Type B pancreatic cell (in vitro differentiated cells): ENCODE results near the gene DDX41. TPM values are rescaled to one million over a fixed set of nuclear protein-coding genes. Genes with fewer than 3 reads are reported as not detected.
A peak's percentile ranks its signal among the peaks of the same experiment; 100 is the strongest.

Experiments used
- DNase-seq: peaks from one replicate; pipeline ENCODE4 v3.0.0; 2021; ENCODE audit warnings: mixed read lengths; ENCODE audit not compliant: unreplicated experiment; ENCODE audit errors: extremely low spot score
- H3K27ac Mint-ChIP-seq: 2 replicates; pipeline ENCODE4 v1.8.0; 2021; ENCODE audit warnings: mild to moderate bottlenecking, mixed read lengths
- H3K27me3 Mint-ChIP-seq: 2 replicates; pipeline ENCODE4 v1.8.0; 2021; ENCODE audit warnings: mixed read lengths
- H3K36me3 Mint-ChIP-seq: 2 replicates; pipeline ENCODE4 v1.8.0; 2021; ENCODE audit warnings: mixed read lengths
- H3K4me1 Mint-ChIP-seq: one replicate; pipeline ENCODE4 v1.8.0; 2021; ENCODE audit warnings: mixed read lengths; ENCODE audit not compliant: unreplicated experiment
- H3K4me3 Mint-ChIP-seq: 2 replicates; pipeline ENCODE4 v1.8.0; 2021; ENCODE audit warnings: mild to moderate bottlenecking, mixed read lengths
- H3K9me3 Mint-ChIP-seq: 2 replicates; pipeline ENCODE4 v1.8.0; 2021; ENCODE audit warnings: mixed read lengths
- CTCF ChIP-seq: fragments of 200-600 bp; sonication (generic); conservative IDR thresholded peaks from 2 replicates; pipeline ENCODE4 v1.5.0; 2021; ENCODE audit warnings: antibody characterized with exemption, mild to moderate bottlenecking
- total RNA-seq: library from RNA; stranded (reverse); gene quantifications from 2 replicates; pipeline ENCODE4 v1.2.1, GENCODE V29; 2021; ENCODE audit warnings: low replicate concordance

The DDX41 gene
- total RNA-seq, 1 donor from 2014 or later, result 99.7 TPM

- H3K4me1 Mint-ChIP-seq, result peaks cover 27% of the 10 kb centered on the region
- peak overlapping the region; percentile 79 for H3K4me3 Mint-ChIP-seq
- H3K27me3 Mint-ChIP-seq, result no peaks in the 10 kb centered on the region
- no peak for DNase-seq
- H3K27ac Mint-ChIP-seq, result peak overlapping the region; percentile 77
- H3K9me3 Mint-ChIP-seq, result no peaks in the 10 kb centered on the region
- no peaks in the 10 kb centered on the region for H3K36me3 Mint-ChIP-seq
- TF ChIP-seq CTCF, result no peak
These were observed 41.0 kb downstream of the DDX41 start for GRCh38 chr5:177475563-177476427.

- Mint-ChIP-seq H3K36me3 (no peaks in the 10 kb centered on the region), H3K4me1 (peaks cover 32% of the 10 kb centered on the region), H3K9me3 (no peaks in the 10 kb centered on the region), H3K4me3 (peak overlapping the region; percentile 87), H3K27me3 (no peaks in the 10 kb centered on the region), H3K27ac (peak overlapping the region; percentile 91)
- DNase-seq, result no peak
- no peak for TF ChIP-seq CTCF
These were observed 41.8 kb downstream of the DDX41 start for GRCh38 chr5:177474846-177475562.

GRCh38 chr5:177474002-177474476 lies 42.7 kb downstream of the DDX41 start:
- DNase-seq, result no peak
- Mint-ChIP-seq H3K4me3 (peak overlapping the region; percentile 87), H3K9me3 (no peaks in the 10 kb centered on the region), H3K27ac (peak overlapping the region; percentile 91), H3K4me1 (peaks cover 26% of the 10 kb centered on the region), H3K36me3 (no peaks in the 10 kb centered on the region), H3K27me3 (no peaks in the 10 kb centered on the region)
- TF ChIP-seq CTCF, result no peak

- Mint-ChIP-seq H3K27me3 (no peaks in the 10 kb centered on the region), H3K4me3 (peak within 1 kb of the TSS; percentile 87), H3K36me3 (peaks cover 4% of the 10 kb centered on the region), H3K4me1 (peaks cover 27% of the 10 kb centered on the region), H3K9me3 (no peaks in the 10 kb centered on the region), H3K27ac (peak within 1 kb of the TSS; percentile 91)
- DNase-seq, result no peak
- no peak for TF ChIP-seq CTCF
These were observed 43.2 kb downstream of the DDX41 start, which contains the start of gene DBN1 for GRCh38 chr5:177473443-177474001. TSS of gene DBN1 (minus strand) at chr5:177473634. CDS start at chr5:177473521, 113 bp downstream.

- H3K4me1 Mint-ChIP-seq, result peaks cover 29% of the 10 kb centered on the region
- peak; percentile 24 for TF ChIP-seq CTCF
These were observed 44.0 kb downstream of the DDX41 start for GRCh38 chr5:177472460-177473442.

More at GRCh38 chr5:177472460-177473442, 44.0 kb downstream of the DDX41 start:
- H3K9me3 Mint-ChIP-seq, result no peaks in the 10 kb centered on the region
- no peaks in the 10 kb centered on the region for H3K27me3 Mint-ChIP-seq
- peaks cover 8% of the 10 kb centered on the region for H3K36me3 Mint-ChIP-seq
- DNase-seq, result no peak
- peak overlapping the region; percentile 85 for H3K4me3 Mint-ChIP-seq
- peak overlapping the region; percentile 26 for H3K27ac Mint-ChIP-seq
